Hepatocyte (in vitro differentiated cells): ENCODE data around the gene KPNA6.

ENCODE experiments used
- CTCF ChIP-seq: fragments of 200-600 bp; sonication (generic); IDR thresholded peaks from 2 replicates; pipeline ENCODE4 v1.5.1; 2016; ENCODE audit warnings: antibody characterized with exemption, mild to moderate bottlenecking; ENCODE audit not compliant: poor library complexity
- EZH2 ChIP-seq: fragments of 200-600 bp; sonication (generic); IDR thresholded peaks from 2 replicates; pipeline ENCODE4 v1.6.1; 2016; ENCODE audit warnings: antibody characterized with exemption, mild to moderate bottlenecking, borderline replicate concordance

DNA sequence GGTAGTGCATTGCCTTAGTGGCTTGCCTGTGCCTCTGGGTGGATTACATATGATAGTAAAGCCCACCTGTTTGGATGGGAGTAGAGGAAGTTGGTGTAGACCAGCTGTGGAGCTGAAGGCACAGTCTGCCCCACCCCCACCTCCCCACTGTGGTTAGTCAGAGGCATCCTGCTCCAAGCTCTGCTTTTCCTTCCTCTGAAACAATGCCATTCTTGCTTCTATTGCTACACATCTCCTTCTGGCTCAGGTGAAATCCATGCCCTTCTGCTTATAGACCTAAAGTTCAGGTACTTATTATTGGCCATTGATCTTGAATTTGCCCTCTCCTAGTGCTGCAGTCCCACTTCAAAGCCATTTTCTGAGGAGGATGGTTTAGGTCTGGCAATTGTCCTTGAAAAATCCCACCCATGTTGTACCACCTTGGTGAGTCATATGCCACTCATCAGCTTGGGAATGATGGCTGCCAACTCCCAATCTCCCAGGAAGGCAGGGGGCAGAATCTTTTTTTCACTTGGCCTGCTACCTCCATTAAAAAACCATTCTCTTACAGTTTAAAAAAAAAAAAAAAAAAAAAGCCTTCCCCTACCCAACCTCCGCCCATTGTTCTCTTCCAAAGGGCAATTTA, 64.9 kb downstream of the KPNA6 start:
- no peak for TF ChIP-seq CTCF
- no peak for TF ChIP-seq EZH2
